Hematopoietic multipotent progenitor cell treated with erythropoietin and hydrocortisone succinate and interleukin-3 and kit ligand, for 4 days (in vitro differentiated cells): Measurements from ENCODE around the gene C6orf89.

ENCODE experiments used
- DNase-seq: peaks from one replicate; pipeline ENCODE4 v3.0.0-alpha.2; 2015

C6orf89 gene

DNA sequence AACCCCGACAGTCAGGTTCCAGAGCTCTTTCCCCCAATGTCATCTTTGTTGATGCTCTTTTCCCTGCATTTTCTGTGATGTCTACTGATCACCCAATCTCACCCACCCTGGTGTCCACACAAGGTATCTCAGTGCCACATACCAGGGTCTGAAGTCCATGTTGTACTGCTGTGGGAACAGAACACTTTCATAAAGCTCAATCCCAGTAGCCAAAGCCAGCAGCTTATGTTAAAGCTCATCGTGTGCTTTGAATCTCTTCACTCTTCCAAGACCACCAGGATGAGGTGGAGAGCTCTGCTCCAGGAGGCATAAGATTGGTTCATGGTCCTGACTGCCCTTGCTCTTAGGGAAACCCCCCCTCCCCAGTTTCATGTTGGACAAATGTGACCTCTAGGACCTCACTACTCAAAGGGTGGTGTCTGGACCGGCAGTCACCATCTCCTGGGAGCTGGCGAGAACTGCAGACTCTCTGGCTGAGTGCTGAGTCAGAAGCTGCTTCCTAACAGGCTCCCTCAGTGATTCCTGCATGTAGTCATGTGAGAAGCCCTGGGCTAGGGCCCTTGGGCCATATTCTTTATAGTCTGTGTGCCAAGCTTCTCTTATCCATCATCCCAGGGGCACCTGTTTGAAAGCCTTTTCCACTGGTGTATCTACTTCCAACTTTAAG lies 33.1 kb upstream of the C6orf89 start:
- no peak for DNase-seq

DNA sequence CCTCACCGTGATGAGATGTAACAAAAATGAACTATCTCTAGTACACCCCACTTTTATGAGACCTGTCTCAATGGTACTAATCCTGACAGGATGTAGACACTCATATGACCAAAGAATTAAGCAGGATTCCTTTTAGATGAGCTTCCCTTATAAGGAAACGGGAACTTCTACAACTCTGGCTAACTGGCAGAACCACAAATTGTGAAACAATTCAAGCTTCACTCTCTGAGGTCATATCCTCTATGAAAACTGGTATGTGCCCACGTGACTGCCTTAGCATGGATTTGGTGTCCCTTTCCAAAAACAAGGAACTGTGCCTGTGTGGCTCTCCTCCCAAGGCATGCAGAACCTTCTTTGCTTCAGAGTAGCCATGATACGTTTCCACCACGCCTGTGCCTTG lies 32.4 kb upstream of the C6orf89 start:
- peak; percentile 75 for DNase-seq

DNA sequence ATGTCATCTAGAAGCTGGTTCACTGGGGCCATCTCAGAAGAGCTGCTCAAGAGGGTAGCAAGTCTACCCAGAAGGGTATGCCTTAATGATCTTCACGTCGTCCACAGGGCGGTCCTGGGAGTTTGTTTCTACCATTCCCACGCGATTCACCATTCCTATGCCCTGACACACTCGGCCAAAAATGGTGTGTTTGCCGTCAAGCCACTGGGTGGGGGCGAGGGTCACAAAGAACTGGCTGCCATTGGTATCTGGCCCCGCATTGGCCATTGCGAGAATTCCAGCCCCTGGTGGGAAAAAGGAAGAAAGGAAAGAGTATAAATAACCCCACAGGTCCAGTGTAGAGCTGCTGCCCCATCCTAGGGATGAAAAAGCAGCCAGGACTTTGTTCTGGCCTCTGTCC lies 30.0 kb upstream of the C6orf89 start:
- DNase-seq = no peak

DNA sequence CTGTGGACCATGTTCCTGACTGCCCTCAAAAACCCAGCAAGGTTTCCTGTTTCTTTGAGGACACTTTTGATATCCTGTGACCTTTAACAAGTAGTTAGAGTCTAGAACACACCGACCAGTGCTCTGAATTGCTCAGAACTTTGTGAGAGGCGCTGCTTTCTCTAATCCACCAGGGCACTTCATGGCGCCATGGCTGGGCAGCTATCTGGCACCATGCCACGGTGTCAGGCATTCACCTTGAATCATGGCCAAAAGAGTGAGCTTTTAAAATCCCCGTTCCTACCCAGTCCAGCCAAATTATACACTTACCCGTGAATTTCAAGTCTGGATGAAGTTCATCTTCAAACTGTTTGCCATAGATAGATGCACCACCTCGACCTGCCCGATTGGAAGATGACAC lies 29.5 kb upstream of the C6orf89 start:
- no peak for DNase-seq

DNA sequence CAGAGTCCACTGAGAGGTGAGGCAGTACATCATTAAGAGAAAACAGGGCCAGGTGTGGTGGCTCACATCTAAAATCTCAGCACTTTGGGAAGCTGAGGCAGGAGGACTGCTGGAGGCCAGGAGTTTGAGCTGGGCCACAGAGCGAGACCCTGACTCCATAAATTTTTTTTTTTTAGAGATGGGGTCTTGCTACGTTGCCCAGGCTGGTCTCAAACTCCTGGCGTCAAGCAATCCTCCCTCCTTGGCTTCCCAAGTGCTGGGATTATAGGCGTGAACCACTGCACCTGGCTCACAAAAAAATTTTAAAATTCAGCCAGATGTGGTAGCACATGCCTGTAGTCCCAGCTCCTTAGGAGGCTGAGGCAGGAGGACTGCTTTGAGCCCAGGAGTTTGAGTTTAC lies 28.4 kb upstream of the C6orf89 start:
- no peak for DNase-seq

DNA sequence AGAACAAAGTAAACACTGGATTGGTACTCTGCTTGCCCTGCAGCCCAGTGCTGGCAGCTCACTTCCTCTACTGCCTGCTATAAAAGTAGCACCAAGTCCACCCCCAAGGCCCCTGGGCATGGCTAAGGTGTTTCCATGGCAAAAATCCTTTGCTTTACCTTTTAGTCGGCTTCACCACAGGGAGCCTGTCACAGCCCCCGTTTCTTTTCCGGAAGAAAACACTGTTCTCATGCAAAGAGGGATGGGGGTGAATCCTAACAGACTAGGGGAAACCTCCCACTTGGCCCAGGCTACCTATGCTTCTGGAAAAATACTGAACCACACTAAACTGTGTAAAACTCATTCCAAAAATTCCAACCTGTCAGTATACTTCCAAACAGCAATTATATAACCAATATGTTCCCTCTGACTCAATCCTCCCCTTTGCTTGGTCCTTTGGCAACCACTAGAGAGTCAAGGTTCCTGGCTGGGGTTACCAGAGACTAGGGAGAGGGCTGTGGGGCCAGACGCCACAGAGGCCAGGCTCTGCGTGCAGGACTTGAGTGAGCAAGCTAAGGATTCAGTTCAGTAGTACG lies 27.3 kb upstream of the C6orf89 start:
- no peak for DNase-seq

DNA sequence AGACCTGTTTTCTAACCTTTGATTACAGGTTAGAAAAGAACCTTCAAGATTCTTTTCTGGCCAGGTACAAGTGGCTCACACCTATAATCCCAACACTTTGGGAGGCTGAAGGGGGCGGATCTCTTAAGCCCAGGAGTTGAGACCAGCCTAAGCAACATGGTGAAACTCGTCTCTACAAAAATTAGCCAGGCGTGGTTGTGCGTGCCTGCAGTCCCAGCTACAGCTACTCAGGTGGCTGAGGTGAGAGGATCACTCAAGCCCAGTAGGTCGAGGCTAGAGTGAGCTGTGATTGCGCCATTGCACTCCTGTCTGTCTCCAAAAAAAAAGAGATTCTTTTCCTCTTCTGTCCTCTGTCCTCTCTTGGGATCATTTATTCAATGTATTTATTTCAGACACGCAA lies 25.6 kb upstream of the C6orf89 start:
- DNase-seq = no peak

DNA sequence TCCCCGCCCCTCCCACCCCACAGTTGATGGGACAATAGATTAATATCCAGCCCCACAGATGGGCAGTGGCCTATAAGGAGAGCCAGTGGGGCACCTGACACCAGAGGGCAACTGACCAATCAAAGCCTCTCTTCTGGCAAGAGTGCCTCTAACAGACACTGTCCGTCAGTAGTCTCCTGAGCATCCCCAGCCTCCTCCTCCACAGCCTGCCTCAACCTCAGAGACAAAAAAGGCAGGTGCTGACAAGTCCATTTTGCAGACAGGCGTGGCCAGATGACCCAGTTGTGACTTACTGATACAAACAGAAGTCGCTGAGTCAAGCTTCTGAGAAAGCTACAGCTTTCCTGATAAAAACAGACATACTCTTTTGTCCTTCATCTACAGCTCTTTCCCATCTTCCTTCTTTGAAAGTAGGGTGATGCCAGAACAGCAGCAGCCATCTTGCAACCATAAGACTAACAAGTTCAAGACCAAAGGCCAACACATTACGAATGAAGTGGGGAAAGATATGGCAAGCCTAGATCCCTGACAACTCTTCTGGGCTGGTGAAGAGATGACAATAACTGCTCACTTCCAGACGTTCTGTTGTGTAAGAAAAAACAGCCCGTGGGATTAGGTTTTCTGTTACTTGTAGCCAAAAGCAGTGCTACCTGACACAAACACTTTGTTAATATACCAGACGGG lies 23.4 kb upstream of the C6orf89 start:
- DNase-seq = peak; percentile 67

DNA sequence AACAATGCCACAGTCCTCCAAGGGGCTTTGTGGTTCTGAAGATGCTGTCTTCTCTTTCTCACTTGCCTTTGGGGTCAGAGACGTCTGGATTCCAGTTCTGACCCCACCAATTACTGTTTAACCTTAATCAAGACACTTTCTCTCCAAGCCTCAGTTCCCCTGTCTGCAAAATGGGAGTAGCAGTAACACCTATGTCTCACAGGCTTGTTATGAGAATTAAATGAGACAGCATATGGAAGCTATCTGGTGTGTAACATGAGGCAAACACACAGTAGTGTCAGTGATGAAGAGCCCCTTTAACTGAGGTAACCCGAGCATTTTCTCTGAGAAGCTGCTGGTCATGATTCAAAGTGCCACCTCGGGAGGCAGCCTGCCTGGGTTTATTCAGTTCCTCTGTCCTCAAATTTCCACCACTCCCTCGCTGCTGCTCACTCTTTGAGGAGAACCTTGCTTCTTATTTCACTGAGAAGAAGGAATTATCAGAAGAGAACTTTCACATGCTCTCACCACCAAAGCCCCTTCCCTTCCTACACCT lies 22.8 kb upstream of the C6orf89 start:
- no peak for DNase-seq

DNA sequence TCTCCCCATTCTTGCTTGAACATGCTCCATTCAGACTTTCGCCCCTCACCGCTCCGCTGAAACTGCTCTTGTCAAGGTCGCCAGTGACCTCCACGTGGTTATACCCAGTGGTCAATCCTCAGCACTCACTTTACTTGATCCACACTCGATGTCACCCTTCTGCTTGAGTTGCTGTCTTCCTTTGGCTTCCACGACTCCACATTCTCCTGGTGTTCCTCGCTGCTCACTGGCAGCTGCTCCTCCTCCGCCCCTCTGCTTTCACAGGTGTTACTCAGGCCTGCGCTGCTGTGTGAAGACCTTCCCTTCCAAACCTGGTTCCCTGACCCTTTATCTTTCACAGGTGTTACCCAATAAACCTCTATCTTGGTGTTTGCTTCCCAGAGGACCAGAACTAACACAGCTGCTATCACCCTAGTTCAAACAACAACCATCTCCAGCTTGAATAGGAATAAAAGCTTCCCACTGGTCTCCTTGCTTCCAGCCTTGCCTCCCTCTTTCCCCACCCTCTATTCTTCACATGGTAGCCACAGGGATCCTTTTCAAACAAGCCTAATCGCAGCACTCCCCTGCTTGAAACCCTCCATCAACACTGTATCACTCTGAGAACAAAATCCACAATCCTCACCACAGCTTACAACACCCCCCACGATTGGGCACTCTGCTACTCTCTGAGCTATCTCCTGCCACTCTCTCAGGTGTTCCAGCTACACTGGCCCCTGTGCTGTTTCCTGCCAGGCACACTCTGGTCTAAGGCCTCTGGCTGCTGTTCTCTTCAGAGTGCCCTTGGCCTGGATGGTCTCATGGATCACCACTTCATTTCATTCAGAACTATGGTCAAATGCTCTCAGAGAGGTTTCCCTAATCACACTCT lies 21.8 kb upstream of the C6orf89 start:
- no peak for DNase-seq

DNA sequence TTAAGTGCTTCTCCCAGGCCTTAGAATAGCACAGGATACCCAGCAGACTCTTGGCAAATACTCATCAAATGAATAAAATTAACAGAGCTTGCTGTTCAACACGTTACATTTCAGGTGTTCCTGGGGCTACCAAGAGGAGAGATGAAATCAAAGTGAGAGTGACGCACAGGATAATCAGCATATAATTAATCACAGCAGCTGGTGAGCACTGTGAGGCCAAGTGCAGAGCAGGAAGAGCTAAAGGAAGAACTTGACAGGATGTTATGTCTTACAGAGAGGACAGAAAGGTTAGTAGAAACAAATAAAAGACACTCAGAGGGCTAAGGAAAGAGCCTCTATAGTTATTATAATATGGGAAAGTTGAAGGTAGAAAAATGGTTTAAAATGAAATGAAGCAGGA lies 19.9 kb upstream of the C6orf89 start:
- no peak for DNase-seq

DNA sequence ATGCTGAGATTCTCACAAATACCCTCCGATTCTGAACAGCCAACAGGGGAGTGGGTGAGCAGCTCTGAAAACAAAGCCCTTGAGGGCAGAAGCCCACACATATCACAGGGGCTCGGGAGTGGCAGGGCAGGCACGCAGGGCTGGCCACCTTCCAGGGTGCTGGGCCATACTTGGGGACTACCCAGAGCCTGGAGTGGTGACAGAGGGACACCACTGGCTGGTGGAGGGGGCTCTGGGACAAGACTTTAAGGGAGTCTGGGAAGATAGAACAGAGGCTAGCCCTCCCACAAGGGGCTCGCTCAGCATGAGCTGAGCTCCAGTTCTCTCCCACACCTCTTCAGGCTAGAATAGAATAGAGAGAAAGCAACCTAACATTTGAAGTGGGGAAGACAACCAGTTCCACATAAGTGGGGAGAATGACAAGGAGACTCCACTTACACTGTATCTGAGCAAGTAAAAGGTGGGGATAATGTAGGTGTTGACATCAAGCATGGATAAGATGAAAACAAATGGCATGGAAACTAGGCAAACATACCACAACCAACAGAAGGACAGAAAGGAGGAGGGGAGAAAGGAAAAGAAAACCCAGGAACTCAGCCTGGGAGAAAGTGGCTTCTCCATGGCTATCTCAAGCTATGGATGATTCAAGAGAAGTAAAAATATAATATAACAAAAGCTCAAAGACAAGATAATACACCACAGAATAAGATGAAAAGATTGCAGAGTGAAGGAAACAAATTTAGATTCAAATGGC lies 18.1 kb upstream of the C6orf89 start:
- DNase-seq = no peak

DNA sequence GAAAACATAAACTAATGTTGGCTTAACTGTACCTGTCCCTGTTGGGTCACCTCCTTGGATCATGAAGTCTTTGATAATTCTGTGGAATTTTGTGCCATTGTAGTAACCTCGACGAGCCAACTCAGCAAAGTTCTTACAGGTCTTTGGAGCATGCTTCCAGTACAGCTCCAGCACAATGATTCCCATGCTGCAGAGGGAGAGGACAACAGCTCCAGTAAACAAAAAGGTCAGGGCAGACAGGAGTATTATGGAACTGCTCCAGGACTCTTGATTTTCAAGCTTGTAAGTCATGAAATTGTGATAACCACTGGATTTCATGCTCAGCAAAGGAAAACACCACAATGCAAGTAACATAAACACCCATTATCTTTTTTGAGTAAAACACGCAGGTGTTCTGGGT lies 14.1 kb upstream of the C6orf89 start:
- no peak for DNase-seq

DNA sequence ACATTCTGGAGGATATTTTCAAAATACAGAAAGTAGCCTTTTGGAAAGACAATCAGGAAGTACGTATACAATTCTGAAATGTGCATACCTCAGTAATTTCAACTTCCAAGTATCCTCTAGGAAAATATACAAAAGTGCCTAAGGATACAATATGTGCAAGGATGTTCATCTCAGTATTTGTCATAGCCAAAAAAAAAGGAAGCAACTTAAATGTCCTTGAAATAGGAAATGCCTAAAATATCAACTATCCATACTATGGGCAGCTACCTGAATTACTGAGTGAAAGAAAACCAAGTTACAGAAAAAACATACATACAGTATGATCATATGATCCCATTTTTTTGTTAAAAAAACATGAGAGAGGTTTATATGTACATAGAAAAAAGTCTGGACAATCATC lies 12.6 kb upstream of the C6orf89 start:
- no peak for DNase-seq

DNA sequence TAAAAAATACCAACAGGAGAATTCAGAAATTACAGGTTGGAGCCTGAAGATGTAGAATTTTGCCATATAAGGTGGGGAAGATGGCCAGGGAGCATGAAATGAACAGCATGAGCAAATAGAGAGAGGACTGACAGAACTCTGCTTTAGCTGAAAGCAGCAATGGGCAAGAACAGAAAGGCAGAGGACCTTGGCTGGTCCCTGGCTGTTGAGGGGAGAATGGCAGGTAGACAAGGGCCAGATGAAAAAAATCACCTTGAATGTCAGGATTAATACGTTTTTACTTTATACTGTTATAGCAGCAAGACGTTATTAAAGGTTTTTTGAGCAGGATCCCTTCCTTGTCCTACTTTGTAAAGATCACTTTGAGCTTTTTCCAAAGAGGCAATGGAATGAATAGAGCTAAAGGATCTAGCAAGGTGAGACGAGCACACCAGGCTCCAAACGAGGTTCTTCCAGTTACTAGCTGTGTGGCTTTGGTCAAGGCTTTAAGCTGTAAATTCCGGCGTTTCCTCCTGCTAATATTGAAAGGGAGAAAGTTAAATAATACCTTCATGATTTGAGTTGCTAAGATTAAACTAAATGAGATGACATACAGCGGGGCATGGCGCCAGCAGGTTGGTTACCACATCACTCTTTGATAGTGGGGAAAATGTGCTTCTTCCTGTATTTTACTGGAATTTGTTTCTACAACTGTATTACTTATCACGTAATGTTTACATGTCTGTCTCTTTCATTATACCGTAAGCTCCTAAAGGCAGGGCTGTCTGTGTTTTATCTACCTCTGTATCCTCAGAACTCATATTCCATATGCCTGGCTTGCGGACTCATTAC lies 11.9 kb upstream of the C6orf89 start:
- DNase-seq = peak; percentile 44

DNA sequence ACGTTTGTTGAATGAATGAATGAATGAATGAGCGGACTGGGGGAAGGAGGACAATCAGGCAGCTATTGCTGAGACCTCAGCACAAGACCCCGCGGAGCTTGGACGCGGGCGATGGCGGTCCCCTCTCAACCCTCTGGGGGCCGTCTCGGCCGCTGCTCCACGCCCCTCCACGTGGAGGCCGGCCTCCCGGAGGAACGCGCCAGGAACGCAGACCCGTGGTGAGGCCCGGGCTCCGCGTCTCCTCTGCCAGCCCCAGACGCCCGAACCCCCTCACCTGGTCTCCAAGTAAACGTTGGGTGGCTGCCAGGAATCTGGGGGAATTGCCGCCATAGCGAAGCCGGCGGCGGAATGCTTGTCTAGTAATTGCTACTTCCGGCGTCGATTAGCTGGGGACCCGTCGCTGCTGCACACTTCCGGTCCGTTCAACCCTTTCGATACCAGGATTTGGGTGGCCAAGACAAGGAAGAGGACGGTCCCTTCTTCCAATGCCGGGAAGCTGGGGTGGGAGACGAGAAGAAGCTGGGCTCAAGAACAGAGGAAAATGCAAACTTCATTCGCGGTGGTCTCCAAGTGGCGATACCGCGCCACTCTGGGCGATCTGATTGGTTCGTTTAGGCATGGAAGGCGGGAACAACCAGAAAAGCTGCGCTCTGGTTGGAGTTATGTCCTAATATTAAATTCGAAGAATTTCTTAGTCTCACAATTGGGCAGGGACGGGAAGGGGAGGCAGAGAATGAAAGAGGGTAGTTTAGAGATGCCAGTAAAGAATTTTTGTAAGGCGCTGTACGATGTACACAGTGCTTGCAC lies 11.1 kb upstream of the C6orf89 start, which contains the start of gene PPIL1:
Gene PPIL1 (minus strand): TSS at position 361 of the 807 bp plus-strand sequence. CDS start 31 bp downstream, at position 330.
- DNase-seq = peak; percentile 96

DNA sequence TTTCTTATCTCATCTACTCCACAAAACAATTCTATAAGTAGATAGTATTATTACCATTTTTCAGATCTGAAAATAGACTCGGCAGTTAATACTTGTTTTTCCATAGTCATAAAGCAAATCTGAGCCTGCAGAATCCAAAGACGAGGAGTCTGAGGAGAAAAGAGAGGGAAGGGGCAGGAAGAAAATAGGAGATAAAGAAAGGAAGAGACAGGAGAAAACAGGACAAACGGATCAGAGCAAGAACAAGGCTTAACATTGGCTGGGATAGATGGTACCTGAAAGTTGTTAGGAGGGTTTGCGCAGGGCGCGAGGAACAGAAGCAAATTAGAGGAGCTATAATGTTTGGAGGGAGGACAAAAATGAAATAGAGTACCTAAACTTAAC lies 10.5 kb upstream of the C6orf89 start:
- DNase-seq = peak; percentile 10

DNA sequence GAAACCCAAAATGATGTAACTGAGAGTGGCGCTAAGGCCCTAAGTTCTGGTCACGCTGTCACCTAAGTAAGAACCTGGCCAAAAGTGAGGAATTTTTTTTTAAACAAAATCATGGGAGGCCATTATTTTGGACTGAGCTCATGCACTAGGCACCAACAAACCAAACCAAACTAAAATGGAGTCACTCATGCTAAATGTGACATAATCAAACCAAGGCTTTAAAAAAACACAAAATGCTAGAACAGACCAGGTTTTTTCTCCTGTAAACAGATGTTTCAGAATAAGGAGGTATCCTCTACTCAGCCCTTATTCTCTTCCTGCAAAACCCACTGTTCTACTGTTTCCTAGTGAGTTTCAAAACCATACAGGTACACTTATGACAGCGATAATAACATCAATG lies 1.1 kb upstream of the C6orf89 start:
- DNase-seq = no peak

DNA sequence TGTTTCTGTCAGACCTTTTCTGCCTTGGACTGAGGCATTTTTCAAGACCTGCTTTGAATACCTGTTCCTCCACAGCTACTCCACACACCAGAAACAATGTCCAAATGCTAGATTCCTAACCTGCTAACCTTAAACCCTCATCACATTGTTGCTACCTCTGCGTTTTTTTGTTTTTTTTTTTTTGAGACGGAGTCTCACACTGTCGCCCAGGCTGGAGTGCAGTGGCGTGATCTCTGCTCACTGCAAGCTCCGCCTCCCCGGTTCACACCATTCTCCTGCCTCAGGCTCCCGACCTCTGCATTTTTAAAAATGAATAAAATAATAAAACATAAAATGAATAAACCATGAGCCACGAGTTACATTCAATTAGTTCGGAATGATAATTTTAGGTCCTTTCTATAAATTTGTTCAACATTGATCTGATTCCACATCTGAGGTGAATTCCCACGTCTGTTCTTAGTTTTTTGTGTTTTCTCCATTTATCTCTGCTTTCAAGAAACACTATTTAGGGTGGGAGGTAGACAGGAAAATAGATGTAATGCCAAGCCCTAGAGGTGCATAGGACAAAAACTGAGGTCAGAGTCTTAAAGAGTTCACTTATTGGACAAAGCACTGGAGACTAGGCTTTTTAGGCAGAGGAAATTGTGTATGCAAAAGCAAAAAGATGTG lies 1.3 kb downstream of the C6orf89 start:
- DNase-seq = no peak

DNA sequence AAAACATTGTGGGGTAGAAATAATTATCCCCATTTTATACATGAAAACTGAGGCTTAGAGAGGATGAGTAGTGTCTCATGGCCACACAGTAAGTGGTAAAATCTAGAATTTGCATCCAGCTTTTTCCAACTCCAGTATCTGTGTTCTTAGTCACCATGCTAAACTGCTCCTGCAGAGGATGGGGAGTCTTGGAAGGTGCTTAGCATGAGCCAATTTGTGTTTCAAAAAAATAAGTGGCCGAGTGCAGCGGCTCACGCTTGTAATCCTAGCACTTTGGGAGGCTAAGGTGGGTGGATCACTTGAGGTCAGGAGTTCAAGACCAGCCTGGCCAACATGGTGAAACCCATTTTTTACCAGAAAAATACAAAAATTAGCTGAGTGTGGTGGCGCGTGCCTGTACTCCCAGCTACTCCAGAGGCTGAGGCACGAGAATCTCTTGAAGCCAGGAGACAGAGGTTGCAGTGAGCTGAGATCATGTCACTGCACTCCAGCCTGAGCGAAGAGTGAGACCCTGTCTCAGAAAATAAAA lies 2.4 kb downstream of the C6orf89 start:
- no peak for DNase-seq
